ENCODE measurements around the gene MAGI2.

GRCh38 chr7:78441737-78442136, 1011.7 kb downstream of the MAGI2 start:
- TF ChIP-seq CTCF (IDR thresholded peaks at IDR 0.05; ENCODE audit: borderline replicate concordance, extremely low read depth, low read length, poor library complexity, severe bottlenecking) (no peak), EZH2 (IDR thresholded peaks at IDR 0.05; ENCODE audit: borderline replicate concordance, low read depth, low read length, severe bottlenecking) (no peak)

Data from DND-41 (cell line).